OCI-LY1 (cell line): ENCODE data around the gene DMD.

Source experiments
- CTCF ChIP-seq: fragments of 200-600 bp; sonication (generic), shearing (Covaris generic); IDR thresholded peaks from 2 replicates; pipeline ENCODE4 v1.5.1; 2017; ENCODE audit warnings: mild to moderate bottlenecking, antibody characterized with exemption, low read length, moderate library complexity, mixed read lengths
- EZH2 ChIP-seq: fragments of 200-600 bp; sonication (generic), shearing (Covaris generic); IDR thresholded peaks from 2 replicates; pipeline ENCODE4 v1.8.0; 2017; ENCODE audit warnings: borderline replicate concordance, mixed run types, mild to moderate bottlenecking, antibody characterized with exemption, low read length, moderate library complexity, mixed read lengths

- TF ChIP-seq CTCF (no peak), EZH2 (no peak)
Observed at GRCh38 chrX:31480696-31481095, 1730.7 kb downstream of the DMD start.
